NCI-H1436 (cell line): ENCODE measurements around the gene P2RY4.
"Not testable (repeated sequence)": the region's sequence is repeated elsewhere in the genome, so short reads cannot be mapped to it uniquely, and the experiment has no call there.

Experiments
- DNase-seq: peaks from one replicate; lab custom pipeline; 2025; lab: John Stamatoyannopoulos, UW

The P2RY4 gene

DNA sequence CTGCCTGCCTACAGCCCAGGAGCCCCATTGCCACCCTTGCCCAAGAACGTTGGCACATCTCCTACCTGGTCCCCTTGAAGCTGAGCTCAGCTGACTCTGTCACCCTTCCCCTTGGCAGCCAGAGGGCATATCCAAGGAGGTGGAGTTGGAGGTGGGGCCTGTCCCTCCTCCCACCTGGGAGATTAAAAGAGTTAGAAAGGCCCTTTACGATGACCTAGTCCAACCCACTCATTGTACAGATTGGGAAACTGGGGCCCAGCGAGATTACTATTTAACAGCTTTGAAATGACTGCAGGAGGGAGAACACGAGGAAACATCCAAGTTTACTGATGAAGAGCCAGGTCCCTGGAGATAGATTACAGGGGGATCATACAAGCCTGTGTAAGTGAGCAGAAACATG, at the start of gene P2RY4:
TSS of gene P2RY4 (minus strand) at position 101 of the 400 bp plus-strand sequence. CDS start 580 bp downstream, outside the sequence.
- no peak for DNase-seq

GRCh38 chrX:70301716-70302115, 41.7 kb upstream of the P2RY4 start:
- DNase-seq = no peak

DNA sequence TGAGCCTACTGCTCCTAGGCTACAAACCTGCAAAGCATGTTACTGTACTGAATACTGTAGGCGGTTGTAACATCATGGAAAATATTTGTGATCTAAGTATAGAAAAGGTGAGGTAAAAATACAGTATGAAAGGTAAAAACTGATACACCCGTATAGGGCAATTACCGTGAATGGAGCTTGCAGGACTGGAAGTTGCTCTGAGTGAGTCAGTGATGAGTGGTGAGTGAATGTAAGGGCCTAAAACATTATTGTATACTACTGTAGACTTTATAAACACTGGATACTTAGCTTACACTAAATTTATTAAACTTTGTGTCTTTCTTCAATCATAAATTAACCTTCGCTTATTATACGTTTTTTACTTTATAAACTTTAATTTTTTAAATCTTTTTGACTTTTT, 33.6 kb upstream of the P2RY4 start:
- DNase-seq = no peak

GRCh38 chrX:70292788-70293187, 32.8 kb upstream of the P2RY4 start:
- no peak for DNase-seq

DNA sequence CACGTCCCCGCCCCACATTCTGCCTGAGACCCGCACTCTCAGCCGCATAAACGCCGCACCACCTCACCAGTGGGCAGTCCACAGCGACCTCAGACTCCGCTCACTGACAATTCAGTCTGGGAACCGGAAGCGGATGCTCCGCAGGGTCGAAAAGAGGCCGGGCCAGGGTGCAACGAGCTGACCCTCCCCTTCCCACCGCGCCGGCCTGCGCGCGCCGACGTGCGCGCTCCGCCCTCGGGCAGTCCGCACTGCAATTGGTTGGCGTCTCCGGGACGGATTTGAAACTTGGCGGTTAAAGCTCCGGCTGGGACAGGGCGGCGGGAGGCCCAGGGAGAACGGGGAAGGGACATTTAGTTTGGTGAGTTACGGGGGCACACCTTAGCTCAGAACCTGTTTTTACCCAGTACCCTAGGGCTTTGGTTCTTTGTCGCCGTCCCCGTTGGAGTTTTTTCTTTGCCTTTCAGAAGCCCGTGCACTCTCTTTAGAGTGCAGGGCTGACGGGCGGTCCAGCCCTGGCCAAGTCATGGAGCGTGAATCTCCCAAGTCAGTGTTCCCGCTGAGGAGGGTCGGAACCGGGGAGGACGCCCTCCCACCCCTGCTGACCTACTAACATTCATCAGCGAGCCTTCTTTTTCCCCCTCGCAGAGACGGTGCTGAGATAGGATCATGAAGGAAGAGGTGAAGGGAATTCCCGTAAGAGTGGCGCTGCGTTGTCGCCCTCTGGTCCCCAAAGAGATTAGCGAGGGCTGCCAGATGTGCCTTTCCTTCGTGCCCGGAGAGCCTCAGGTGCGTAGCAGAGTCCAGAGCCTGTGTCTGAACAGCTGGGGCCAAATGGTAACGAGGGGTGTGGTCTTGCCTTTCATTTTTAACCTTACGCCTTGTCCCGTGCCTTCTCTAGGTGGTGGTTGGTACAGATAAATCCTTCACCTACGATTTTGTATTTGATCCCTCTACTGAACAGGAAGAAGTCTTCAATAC, 30.1 kb upstream of the P2RY4 start, which contains the start of the genes KIF4A and PDZD11:
TSS of gene KIF4A (plus strand) at position 312 of the 978 bp plus-strand sequence. CDS start at position 667, 355 bp downstream.
TSS of gene PDZD11 (minus strand) at position 135 of the 978 bp plus-strand sequence. CDS start 586 bp downstream, outside the sequence.
- peak; percentile 80 for DNase-seq

- no peak for DNase-seq
Observed at GRCh38 chrX:70289168-70289792, 29.3 kb upstream of the P2RY4 start.

GRCh38 chrX:70281951-70282350, 21.9 kb upstream of the P2RY4 start, which contains the start of gene RAB41:
Gene RAB41 (plus strand): TSS chrX:70282172. CDS start chrX:70282218, 46 bp downstream.
- DNase-seq = no peak

DNA sequence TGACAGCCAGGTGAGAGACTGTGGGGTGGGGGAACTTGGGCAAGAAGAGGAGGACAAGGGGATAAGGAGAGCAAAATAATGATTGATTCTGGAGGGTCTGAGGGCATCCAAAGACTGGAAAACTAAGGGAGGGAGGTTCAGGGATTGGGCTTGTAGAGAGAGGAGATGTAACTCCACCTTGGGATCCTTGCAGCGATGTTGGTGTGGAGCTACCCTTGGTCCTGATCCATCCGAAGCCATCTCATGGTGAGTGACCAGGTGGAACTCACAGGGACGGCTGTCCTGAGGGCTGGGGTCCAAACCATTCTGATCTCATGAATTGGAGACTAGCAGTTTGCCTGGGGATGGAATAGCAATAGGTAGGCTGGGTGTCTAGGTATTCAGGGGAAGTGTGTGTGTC, 20.6 kb upstream of the P2RY4 start:
- no peak for DNase-seq

DNA sequence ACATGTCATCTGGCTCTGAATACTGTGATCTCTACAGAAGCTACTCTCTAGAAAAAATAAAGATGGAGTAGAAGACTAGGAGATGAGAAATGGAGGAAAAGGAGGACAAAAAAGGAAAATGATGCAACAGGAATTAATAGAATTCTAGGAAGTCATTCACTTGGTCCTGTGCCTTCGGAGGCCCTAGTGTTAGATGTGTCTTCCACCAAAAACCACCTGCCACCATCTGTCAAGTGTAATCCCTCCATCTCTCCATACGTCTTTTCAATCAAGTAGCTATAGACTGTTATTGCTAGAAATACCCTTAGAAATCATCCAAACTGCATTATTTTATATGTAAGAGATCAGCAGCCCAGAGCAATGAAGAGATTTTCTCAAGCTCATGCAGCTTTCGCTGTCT, 19.1 kb upstream of the P2RY4 start:
- no peak for DNase-seq

GRCh38 chrX:70274029-70274428, 14.0 kb upstream of the P2RY4 start:
- DNase-seq = not testable (repeated sequence)

DNA sequence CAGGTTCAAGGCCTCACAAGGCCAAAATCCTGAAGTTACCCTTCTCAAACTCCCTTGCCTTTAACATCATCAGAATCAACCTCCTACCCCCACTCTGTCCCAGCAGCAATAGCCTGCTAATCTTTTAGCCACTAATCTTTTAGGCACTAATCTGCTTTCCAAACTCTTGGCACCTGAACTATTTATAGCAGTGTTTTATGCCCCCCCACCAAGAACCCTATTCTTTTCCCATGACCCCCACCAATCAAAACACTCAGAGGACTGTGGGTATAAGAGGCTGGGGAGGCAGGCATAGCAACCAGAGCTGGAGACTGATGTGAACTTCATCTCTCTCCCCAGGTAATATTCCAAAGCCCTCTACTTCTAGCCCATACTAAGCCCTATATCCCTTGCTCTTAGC, 8.0 kb upstream of the P2RY4 start, which contains the start of gene ARR3:
TSS of gene ARR3 (plus strand) at position 301 of the 400 bp plus-strand sequence. CDS start 1,052 bp downstream, outside the sequence.
- DNase-seq = no peak

DNA sequence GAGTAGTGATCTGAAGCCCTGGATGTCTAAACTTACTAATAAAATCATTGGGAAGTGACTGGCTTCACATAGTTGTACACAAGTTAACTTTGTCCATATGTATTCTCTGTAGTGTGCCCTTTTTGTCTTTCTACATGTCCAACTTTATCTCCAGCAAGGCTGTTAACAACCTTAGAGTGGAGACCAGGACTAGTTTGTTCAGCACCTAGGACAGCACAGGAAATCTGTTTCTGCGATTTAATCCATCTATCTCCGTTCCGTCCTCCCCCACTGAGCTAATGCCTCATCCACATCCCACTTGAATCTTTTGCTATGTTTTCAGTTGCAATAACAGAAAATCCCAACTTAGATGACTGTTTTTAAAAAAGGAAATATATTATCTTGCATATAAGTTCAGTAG, 4.8 kb upstream of the P2RY4 start:
- DNase-seq = no peak

DNA sequence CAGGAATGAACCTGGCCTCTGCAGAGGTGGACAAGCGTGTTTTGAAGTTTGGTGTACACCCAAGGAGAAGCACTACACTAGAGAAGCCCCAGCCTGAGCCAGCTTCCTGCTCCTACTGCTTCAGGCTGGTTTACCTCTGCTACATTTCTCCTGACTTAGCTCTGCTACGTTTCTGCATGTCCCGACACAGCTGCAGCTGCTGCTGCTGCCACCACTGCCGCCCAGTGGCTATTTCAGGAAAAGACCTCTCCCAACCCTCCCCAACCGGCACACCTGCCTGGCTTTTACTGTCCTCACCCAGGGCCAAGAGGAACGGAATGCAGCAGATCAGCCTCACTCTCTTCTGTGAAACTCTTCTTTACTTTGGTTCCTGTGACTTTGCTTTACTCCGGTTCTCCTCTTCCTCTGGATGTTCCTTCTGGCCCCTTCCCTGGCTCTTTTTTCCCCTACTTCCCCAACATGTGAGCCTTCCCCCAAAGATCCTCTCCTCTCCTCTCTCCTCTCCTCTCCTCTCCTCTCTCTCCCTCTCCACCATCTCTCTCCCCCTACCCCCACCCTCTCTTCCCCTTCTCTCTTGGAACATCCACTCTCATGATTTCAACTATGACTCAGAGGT, 3.1 kb upstream of the P2RY4 start:
- peak; percentile 68 for DNase-seq

- no peak for DNase-seq
Observed at GRCh38 chrX:70257423-70258288, 2.3 kb downstream of the P2RY4 start.

DNA sequence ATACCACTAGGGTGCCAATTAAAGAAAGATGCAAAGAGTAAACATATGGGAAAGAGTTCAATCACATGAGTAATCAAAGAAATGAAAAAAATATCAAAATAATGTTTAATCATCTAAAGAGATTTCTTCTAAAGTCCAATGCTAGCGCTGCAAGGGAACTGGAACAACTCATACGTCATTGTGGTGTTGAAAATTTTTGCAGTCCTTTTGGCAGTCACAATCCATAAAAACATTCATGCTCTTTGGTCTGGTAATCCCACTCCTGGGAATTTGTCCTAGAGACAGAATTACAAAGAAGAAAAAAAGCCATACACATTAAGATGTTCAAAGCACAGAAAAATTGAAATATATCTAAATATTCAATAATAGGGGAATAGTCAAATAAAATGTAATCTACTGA, 4.6 kb downstream of the P2RY4 start:
- no peak for DNase-seq

DNA sequence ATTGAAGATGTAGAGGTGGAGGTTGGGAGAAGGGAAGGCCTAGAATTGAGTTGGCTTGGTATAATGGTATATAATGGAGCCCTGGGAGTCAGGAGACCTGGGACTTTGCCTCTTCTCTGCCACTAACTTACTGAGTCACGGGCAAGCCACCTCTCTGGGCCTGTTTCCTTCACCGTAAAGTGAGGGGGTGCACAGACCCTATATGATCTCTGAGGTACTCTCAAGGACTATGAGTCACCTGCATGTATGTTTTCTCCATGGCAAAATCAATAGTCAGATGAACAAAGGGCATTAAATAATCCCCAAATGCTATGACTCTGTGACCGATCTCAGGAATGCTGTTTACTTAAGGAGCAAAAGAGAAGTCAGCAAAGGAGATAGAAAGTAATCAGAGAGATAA, 5.1 kb downstream of the P2RY4 start:
- no peak for DNase-seq

- DNase-seq = no peak
Observed at GRCh38 chrX:70254063-70254400, 6.0 kb downstream of the P2RY4 start.

GRCh38 chrX:70253377-70254062, 6.5 kb downstream of the P2RY4 start:
- DNase-seq = peak; percentile 36

DNA sequence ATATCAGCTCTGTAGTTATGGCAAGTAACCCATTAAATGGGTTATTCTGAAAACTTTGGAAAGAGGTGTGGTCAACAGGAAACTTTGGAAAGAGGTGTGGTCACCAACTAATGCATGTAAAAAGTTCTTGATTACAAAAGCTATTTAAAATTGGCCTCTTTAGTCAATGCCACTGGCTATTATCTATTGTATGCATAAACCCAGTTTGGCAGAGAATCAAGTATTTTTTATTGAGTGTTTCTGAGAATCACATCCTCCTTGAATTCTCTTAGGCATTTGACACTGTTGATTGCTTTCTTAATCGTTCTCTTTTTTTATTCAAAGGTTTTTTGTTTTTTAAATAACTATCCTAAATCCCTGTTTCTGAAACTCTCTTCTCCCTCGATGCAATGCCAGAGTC, 7.5 kb downstream of the P2RY4 start:
- DNase-seq = no peak

DNA sequence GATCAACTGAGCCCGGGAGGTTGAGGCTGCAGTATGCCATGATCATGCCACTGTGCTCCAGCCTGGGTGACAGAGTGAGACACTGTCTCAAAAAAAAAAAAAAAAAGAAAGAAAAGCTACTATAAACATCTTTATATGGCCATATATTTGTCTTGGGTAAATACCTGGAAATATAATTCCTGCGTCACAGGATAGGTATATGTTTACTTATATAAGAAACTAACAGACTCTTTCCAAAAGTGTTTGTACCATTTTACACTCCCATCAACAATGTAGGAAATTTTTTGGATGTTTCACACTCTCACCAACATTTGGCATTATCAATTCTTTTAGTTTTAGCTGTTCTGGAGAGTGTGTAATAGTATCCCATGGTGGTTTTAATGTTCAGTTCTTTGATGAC, 12.8 kb downstream of the P2RY4 start:
- no peak for DNase-seq

DNA sequence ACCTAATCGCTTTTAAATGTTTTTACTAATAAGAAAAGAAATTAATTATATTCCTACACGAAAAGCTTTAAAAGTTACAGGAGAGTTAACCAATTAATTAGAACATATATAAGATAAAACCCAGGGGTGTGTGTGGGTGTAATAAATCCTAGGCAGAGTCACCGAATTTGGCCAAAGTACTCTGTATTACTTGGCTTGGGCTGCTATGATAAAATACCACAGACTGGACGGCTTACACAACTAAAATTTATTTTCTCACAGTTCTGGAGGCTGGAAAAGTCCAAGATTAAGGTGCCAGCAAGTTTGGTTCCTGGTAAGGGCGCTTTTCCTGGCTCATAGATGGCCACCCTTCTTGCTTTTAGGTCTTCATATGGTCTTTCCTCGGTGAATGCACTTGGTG, 15.1 kb downstream of the P2RY4 start:
- DNase-seq = no peak
